AG04450 (cell line): ENCODE results near the gene MPRIP. TPM values are rescaled to one million over a fixed set of nuclear protein-coding genes. Genes with fewer than 3 reads are reported as not detected.

Experiments
- CTCF ChIA-PET: fragments of 300-600, 350-600 bp; formaldehyde crosslinking; extraction: SDS; loops from one replicate; lab custom pipeline; 2022; ENCODE audit warnings: antibody characterized with exemption, inconsistent platforms; lab: Charles Lee
- POLR2A ChIA-PET: fragments of 350-600 bp; formaldehyde crosslinking; extraction: SDS; loops from one replicate; lab custom pipeline; 2021; ENCODE audit warnings: antibody characterized with exemption, inconsistent platforms; lab: Yijun Ruan, JAX
- DNase-seq: peaks from one replicate; pipeline ENCODE4 v3.0.0-alpha.2; 2011; ENCODE audit warnings: low read depth, low spot score
- H3K27ac ChIP-seq: one replicate; pipeline ENCODE4 v1.5.1; 2012; ENCODE audit warnings: low read depth, low read length, control low read depth
- H3K27me3 ChIP-seq: one replicate; pipeline ENCODE4 v1.6.0; 2012; ENCODE audit warnings: low read length; ENCODE audit not compliant: control insufficient read depth, insufficient read depth
- H3K4me3 ChIP-seq: 2 replicates; pipeline ENCODE4 v1.5.1; 2011; ENCODE audit warnings: mild to moderate bottlenecking, low read depth, low read length, control low read depth
- H3K9me3 ChIP-seq: 2 replicates; pipeline ENCODE4 v1.5.1; 2012; ENCODE audit warnings: low read length; ENCODE audit not compliant: control insufficient read depth, insufficient read depth
- CTCF ChIP-seq: IDR thresholded peaks from 2 replicates; pipeline ENCODE4 v1.5.1; 2011; ENCODE audit warnings: low read depth, low read length, control low read depth, inconsistent platforms
- polyA plus RNA-seq: library from polyadenylated mRNA; depleted of rRNA; stranded (reverse); fragments of >200 nt; gene quantifications from 2 replicates; pipeline ENCODE4 v1.2.3, GENCODE V29; 2011

MPRIP gene
- polyA plus RNA-seq, 1 experiment, result 95.0 TPM

GRCh38 chr17:17051791-17052461 is 9.7 kb downstream of the MPRIP start:
- DNase-seq, result no peak
- POLR2A ChIA-PET, result no interaction called here
- no peaks in the 10 kb centered on the region for H3K27me3 ChIP-seq
- H3K27ac ChIP-seq, result peak overlapping the region; percentile 11
- no peak for TF ChIP-seq CTCF
- no peak overlapping the region for H3K4me3 ChIP-seq
- no peaks in the 10 kb centered on the region for H3K9me3 ChIP-seq
- CTCF ChIA-PET, result no interaction called here

- POLR2A ChIA-PET, result no interaction called here
- H3K27ac ChIP-seq, result no peak overlapping the region
- no peak for TF ChIP-seq CTCF
Measured at GRCh38 chr17:17052462-17053221, 10.4 kb downstream of the MPRIP start.

GRCh38 chr17:17053446-17054379 is 11.5 kb downstream of the MPRIP start:
- CTCF ChIA-PET, result no interaction called here
- POLR2A ChIA-PET, result interaction anchor here (0.7 to 1.4 kb wide), 2 partner anchors 54 to 79 kb away, joined by 3 to 4 read pairs; no protein-coding TSS in a partner anchor
- no peak overlapping the region for H3K4me3 ChIP-seq
- TF ChIP-seq CTCF, result no peak
- no peaks in the 10 kb centered on the region for H3K27me3 ChIP-seq
- no peak for DNase-seq
- H3K9me3 ChIP-seq, result no peaks in the 10 kb centered on the region
- no peak overlapping the region for H3K27ac ChIP-seq

More at GRCh38 chr17:17052462-17053221, 10.4 kb downstream of the MPRIP start:
- Histone ChIP-seq H3K9me3 (no peaks in the 10 kb centered on the region), H3K27me3 (no peaks in the 10 kb centered on the region), H3K4me3 (no peak overlapping the region)
- DNase-seq, result no peak
- CTCF ChIA-PET, result no interaction called here

GRCh38 chr17:17054636-17055035 is 12.4 kb downstream of the MPRIP start:
- Histone ChIP-seq H3K27me3 (no peaks in the 10 kb centered on the region), H3K27ac (no peak overlapping the region), H3K9me3 (no peaks in the 10 kb centered on the region), H3K4me3 (no peak overlapping the region)
- POLR2A ChIA-PET, result interaction anchor here (1.4 kb wide), 1 partner anchor 54 kb away, joined by 3 read pairs; no protein-coding TSS in a partner anchor
- CTCF ChIA-PET, result interaction anchor here (1.1 kb wide), 1 partner anchor 9 kb away, joined by 3 read pairs; no protein-coding TSS in a partner anchor
- TF ChIP-seq CTCF, result no peak
- DNase-seq, result no peak
